ENCODE results near the gene CASS4.

Gene CASS4

DNA sequence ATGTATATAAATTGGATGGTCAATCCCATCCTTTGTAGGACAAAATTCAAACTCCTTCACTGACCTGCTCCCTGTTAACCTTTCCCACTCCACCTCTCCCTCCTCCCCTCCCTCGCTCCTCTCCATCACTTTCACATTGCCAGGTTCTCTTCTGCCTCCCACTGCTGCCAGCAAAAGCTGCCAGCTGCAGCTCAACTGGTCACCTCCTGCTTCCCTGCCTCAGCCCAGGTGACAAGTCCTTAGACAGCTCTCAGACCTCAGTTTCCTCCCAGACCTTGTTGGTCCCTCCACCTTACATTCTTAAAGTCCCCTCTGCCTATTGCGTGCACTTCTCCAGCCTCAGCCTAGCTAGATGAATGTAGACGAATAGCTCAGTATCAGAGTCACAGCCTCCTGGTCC lies 33.1 kb downstream of the CASS4 start:
- no peak for DNase-seq (ENCODE audit: low read depth)

GRCh38 chr20:56445540-56445939 lies 33.5 kb downstream of the CASS4 start:
- no peak for DNase-seq (ENCODE audit: low read depth)

- no peak for DNase-seq (ENCODE audit: low read depth)
Measured at GRCh38 chr20:56447227-56447626, 35.2 kb downstream of the CASS4 start.

- DNase-seq (ENCODE audit: low read depth) = no peak
Measured at GRCh38 chr20:56449459-56449858, 37.4 kb downstream of the CASS4 start.

GRCh38 chr20:56451056-56451765 lies 39.2 kb downstream of the CASS4 start:
- no peak for DNase-seq (ENCODE audit: low read depth)

- no peak for DNase-seq (ENCODE audit: low read depth)
Measured at GRCh38 chr20:56453352-56453751, 41.3 kb downstream of the CASS4 start.

- no peak for DNase-seq (ENCODE audit: low read depth)
Measured at GRCh38 chr20:56454754-56455153, 42.7 kb downstream of the CASS4 start.

DNA sequence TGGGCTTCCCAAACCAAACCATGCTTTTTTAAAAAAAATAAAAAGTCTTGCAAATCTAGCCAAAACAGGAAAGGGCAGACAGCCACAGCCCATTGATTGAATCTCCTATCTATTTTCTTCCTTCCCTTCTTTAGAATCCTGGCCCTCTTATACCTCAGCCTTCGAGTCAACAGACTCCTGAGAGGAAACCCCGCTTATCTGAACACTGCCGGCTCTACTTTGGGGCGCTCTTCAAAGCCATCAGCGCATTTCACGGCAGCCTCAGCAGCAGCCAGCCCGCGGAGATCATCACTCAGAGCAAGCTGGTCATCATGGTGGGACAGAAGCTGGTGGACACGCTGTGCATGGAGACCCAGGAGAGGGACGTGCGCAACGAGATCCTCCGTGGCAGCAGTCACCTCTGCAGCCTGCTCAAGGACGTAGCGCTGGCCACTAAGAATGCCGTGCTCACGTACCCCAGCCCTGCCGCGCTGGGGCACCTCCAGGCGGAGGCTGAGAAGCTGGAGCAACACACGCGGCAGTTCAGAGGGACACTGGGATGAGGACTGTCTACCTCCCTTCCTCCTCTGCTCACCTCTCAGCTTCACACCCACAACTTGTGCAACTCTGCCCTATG lies 46.3 kb downstream of the CASS4 start:
- DNase-seq (ENCODE audit: low read depth) = no peak

GRCh38 chr20:56460459-56460858 lies 48.4 kb downstream of the CASS4 start:
- no peak for DNase-seq (ENCODE audit: low read depth)

DNA sequence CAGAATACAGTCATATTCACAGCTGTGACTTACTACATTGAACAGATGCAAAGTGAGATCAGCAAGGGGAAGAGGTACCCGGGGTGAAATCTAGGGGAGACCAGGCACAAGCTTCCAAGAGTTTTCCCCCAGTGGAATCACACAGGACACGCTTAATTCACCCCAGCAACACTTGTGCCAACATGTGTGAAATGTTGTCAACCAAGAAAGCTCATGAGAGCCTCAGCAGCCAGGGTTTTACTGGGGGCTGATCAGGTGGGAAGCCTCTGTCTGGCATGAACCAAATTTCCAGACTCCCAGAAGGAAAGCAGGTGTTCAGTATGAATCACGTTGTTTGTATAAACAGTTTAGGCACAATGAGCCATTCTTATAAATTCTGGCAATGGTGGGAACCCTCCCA lies 49.5 kb downstream of the CASS4 start:
- no peak for DNase-seq (ENCODE audit: low read depth)

DNA sequence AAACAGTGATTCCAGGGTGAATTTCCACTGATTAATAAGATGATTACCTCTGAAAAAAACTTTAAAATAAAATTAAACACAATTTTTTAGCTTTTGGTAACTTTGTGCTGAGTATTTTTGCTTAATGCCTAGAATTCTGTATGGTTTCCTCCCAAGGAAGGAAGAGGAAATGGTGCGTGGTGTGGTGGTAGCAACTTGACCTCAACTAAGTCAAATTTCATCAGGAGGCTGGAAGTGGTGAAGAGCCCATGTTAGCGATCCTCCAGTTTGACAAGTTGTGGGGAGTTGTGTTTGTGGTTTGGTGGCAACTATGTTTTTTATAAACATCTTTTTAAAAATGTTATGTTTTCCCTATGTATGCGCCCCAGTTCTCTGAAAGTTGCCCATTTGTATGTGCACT lies 51.4 kb downstream of the CASS4 start:
- no peak for DNase-seq (ENCODE audit: low read depth)

DNA sequence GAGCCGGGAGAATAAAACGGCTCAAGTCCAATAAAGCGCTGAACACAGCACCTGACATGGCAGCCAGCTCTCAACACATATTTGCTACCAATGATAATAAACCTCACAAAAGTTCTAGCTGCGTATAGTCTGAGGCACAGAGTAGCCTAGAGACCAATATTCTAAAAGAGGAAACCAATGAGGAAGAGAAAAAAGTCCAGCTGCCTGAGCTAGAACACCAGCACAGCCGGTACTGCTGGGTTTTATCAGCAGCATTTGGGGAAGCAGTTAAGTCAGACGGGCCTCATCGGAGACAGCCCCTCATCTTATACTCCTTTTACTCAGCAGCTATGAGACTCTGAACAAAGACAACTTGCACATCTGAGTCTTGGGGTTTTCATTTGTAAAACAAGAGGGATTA lies 53.9 kb downstream of the CASS4 start:
- DNase-seq (ENCODE audit: low read depth) = no peak

GRCh38 chr20:56467968-56468315 lies 55.9 kb downstream of the CASS4 start:
- no peak for DNase-seq (ENCODE audit: low read depth)

DNA sequence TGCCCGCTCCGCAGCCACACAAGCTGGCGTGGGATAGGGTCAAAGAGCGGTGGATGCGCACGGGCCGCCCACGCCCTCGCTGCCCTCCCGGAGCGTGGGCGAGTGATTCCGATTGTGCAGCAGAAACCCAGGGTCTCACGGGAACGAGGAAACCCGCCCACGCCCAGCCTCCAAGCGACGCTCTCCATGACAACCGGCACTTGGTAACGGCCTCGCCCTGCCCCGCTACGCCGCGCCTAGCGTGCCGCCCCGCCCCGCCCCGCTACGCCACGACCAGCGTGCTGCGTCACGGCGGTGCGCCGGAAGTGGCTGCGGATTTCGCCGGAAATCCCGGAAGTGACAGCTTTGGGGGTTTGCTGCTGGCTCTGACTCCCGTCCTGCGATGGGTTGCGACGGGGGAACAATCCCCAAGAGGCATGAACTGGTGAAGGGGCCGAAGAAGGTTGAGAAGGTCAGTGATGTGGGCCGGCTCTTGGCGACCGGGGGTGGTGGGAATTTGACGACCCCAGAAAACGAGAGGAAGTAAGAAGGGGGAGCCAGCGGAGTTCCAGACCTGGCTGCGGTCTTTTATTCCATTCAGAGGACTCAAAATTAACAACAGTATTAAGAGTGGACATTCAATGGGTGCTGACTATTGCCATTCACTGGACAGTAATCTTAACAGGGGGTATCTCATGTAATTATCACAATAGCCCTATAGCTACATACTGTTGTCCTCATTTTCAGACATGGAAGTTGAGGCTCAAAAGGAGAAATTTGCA lies 56.4 kb downstream of the CASS4 start, which contains the start of gene RTF2:
TSS of gene RTF2 (plus strand) at position 312 of the 761 bp plus-strand sequence. CDS start at position 383, 71 bp downstream.
- peak; percentile 98 for DNase-seq (ENCODE audit: low read depth)

DNA sequence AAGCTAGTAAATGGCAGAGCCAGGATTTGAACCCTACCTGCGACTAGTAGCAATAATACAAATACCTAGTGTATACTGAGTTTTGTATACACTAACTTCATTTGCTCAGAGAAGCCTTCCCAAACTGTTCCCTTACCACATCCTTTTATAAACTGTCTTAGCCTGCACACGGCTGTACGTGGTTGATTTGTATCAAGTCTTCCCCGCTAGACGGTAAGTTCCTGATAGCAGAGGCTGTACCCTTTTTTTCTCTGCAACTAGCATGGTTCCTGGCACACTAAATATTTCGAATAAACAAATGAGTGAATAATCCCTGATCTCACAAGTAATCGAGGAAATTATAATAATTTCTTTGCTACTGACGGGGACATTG lies 57.0 kb downstream of the CASS4 start:
- peak; percentile 17 for DNase-seq (ENCODE audit: low read depth)

DNA sequence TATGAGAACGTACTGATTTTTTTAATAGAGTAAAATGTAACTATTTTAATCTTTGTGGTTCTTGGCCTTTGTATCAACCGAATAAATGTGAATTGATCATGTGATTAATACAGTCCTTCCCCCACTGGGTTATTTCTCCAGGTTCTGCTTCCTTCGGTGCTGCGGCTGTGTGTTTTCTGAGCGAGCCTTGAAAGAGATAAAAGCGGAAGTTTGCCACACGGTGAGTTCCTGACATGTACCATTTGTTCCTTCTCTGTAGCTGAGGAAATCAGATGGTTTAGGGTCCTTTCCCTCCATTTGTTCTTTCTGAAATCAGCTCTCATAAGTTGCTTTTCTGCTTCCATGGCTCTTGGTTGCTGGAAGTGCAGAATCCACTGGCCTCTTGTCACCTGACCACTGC lies 71.9 kb downstream of the CASS4 start:
- no peak for DNase-seq (ENCODE audit: low read depth)

DNA sequence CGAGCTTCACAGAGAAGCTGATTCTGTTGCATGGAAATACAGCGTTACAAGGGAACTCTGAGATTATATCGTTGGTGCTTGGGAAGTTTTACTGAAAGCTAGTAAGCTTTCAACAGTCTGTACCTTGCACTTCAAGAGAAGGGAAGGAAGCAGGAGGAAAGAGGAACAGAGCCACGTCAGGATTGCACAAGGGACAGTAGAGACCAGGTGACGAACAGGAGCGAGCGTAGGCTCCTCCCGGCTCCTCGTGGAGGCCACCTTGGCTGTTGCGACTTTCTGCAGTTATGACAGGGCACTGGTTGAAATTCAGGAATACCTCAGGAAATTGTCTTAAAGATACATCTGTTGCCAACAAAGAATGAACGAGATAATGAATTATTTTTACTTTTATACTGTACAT lies 75.2 kb downstream of the CASS4 start:
- no peak for DNase-seq (ENCODE audit: low read depth)

- DNase-seq (ENCODE audit: low read depth) = no peak
Measured at GRCh38 chr20:56488566-56488965, 76.5 kb downstream of the CASS4 start.

- no peak for DNase-seq (ENCODE audit: low read depth)
Measured at GRCh38 chr20:56501116-56501515, 89.1 kb downstream of the CASS4 start.

DNA sequence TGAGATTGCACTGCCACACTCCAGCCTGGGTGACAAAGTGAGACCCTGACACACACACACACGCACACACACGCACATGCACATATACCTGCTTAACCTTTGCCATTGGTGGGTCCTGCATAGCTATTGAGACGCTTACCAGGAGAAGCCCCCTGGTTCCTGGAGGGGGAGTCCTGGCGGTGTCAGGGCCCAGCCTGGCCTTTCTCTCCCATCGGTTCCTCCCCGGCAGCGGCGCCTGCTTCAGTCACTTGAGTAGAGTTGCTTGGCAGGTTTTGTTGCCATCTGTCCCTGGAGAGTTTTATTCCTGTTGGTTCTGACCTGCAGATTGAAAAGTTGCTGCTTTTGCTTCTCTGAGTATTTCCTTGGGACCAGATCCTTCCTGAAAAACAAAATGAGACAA lies 91.9 kb downstream of the CASS4 start:
- DNase-seq (ENCODE audit: low read depth) = no peak

DNA sequence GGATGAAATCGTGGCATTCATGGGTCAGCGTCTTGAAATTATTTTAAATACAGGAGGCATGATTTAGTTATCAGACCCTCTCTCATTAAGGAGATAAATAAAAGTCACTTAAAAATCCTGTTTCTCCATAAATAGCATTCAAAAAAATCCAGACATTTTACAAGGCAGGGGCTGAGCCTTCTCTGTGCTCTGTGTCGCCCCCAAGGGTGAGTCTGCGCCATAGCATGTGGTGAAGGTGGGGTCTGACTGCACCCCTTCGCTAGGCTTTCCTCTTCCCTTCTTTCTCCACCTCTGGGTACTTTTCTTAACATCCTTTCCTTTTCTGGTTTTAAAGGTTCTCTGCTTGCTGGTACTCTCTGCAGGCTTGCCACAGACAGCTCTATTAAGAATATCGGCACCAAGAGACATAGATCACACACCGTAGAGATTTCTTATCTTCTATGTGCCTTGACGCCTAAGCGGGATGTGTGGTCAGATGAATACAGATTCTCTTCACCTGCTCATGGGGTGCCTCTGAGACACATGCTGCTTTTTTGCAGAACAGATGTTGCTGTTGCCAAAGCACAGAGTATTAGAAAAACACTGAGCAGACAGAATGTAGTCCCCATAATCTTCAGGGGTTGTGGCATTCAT lies 92.4 kb downstream of the CASS4 start:
- peak; percentile 41 for DNase-seq (ENCODE audit: low read depth)

DNA sequence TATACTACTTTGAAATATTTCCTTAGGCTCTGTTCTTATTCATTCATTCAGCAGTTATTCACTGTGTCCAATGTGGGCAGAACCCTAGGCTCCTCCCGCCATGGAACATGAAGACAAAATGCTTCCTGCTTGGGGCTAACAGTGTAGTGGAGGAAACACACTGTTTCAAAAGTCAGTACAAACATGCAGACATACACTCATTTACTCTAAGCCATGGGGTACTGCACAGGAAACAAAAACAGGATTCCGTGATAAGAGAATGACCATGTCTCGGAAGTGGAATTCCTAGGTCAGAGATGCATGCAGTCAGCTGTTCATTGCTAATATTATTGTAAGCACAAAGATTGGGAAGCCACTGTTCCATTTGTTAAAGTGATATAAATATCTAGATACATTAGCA lies 94.0 kb downstream of the CASS4 start:
- DNase-seq (ENCODE audit: low read depth) = no peak
